ENCODE measurements around the gene PURB. TPM values are rescaled to one million over a fixed set of nuclear protein-coding genes. Genes with fewer than 3 reads are reported as not detected.
A peak's percentile ranks its signal among the peaks of the same experiment; 100 is the strongest.

PURB gene
- total RNA-seq, 1 donor from 2014 or later = 11.4 TPM

- Mint-ChIP-seq H3K27me3 (ENCODE audit: unreplicated experiment) (peaks cover 2% of the 10 kb centered on the region), H3K27ac (ENCODE audit: unreplicated experiment) (peak overlapping the region; percentile 66), H3K9me3 (ENCODE audit: unreplicated experiment) (no peaks in the 10 kb centered on the region), H3K4me1 (ENCODE audit: low read depth, unreplicated experiment) (no peaks in the 10 kb centered on the region), H3K36me3 (ENCODE audit: unreplicated experiment) (no peaks in the 10 kb centered on the region), H3K4me3 (ENCODE audit: unreplicated experiment) (peak overlapping the region; percentile 42)
- no peak for DNase-seq
- no peak for TF ChIP-seq CTCF (IDR thresholded peaks at IDR 0.05; ENCODE audit: partially characterized antibody, unreplicated experiment)
These were observed 46.6 kb downstream of the PURB start for GRCh38 chr7:44838751-44839150.

- no peak for DNase-seq
- Mint-ChIP-seq H3K4me3 (ENCODE audit: unreplicated experiment) (no peak overlapping the region), H3K36me3 (ENCODE audit: unreplicated experiment) (no peaks in the 10 kb centered on the region), H3K9me3 (ENCODE audit: unreplicated experiment) (no peaks in the 10 kb centered on the region), H3K4me1 (ENCODE audit: low read depth, unreplicated experiment) (no peaks in the 10 kb centered on the region), H3K27ac (ENCODE audit: unreplicated experiment) (no peak overlapping the region), H3K27me3 (ENCODE audit: unreplicated experiment) (no peaks in the 10 kb centered on the region)
- no peak for TF ChIP-seq CTCF (IDR thresholded peaks at IDR 0.05; ENCODE audit: partially characterized antibody, unreplicated experiment)
These were observed 57.8 kb downstream of the PURB start for GRCh38 chr7:44827567-44827966.

Other genes starting within 250 kb of the PURB start
- 291 TPM for gene ZMIZ2, start 136.7 kb downstream of the PURB start, total RNA-seq (ENCODE audit: unreplicated experiment)
- gene PPIA, start 88.8 kb downstream of the PURB start, total RNA-seq (ENCODE audit: unreplicated experiment) = 1,460 TPM
- 180 TPM for gene H2AZ2, start 37.4 kb downstream of the PURB start, total RNA-seq (ENCODE audit: unreplicated experiment)
- gene MYO1G, start 93.5 kb upstream of the PURB start, total RNA-seq (ENCODE audit: unreplicated experiment) = 0.54 TPM
- 92.6 TPM for gene CCM2, start 114.7 kb upstream of the PURB start, total RNA-seq (ENCODE audit: unreplicated experiment)
- 125 TPM for gene NACAD, start 203.4 kb upstream of the PURB start, total RNA-seq (ENCODE audit: unreplicated experiment)
- gene TBRG4, start 226.2 kb upstream of the PURB start, total RNA-seq (ENCODE audit: unreplicated experiment) = 90.1 TPM

All from glutamatergic neuron (in vitro differentiated cells).